NB4 (cell line): ENCODE data around the gene MEX3D.

Experiments
- DNase-seq: peaks from one replicate; pipeline ENCODE4 v3.0.0; 2010; ENCODE audit warnings: low read depth
- H3K4me3 ChIP-seq: one replicate; pipeline ENCODE4 v1.5.1; 2011; ENCODE audit warnings: mild to moderate bottlenecking, low read depth, low read length, moderate library complexity
- CTCF ChIP-seq: IDR thresholded peaks from one replicate; pipeline ENCODE4 v1.5.1; 2012; ENCODE audit warnings: low read depth, low read length
- MYC ChIP-seq: IDR thresholded peaks from 2 replicates; pipeline ENCODE4 v1.6.1; 2011; ENCODE audit warnings: low read depth, low read length
- POLR2A ChIP-seq: IDR thresholded peaks from 2 replicates; pipeline ENCODE4 v1.6.1; 2011; ENCODE audit warnings: mild to moderate bottlenecking; ENCODE audit not compliant: insufficient read length; ENCODE audit errors: extremely low read depth
- TF ChIP-seq, protein P1 (sequence below): IDR thresholded peaks from 2 replicates; pipeline ENCODE4 v1.6.1; 2011; ENCODE audit warnings: low read depth, low read length

MEX3D gene

GRCh38 chr19:1560286-1560882 is 7.7 kb downstream of the MEX3D start:
- DNase-seq, result peak; percentile 26
- no peak for TF ChIP-seq CTCF
- no peak for TF ChIP-seq POLR2A
- no peak for TF ChIP-seq MYC
- TF ChIP-seq, protein P1, sequence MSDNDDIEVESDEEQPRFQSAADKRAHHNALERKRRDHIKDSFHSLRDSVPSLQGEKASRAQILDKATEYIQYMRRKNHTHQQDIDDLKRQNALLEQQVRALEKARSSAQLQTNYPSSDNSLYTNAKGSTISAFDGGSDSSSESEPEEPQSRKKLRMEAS, result no peak
- H3K4me3 ChIP-seq, result no peak overlapping the region

DNA sequence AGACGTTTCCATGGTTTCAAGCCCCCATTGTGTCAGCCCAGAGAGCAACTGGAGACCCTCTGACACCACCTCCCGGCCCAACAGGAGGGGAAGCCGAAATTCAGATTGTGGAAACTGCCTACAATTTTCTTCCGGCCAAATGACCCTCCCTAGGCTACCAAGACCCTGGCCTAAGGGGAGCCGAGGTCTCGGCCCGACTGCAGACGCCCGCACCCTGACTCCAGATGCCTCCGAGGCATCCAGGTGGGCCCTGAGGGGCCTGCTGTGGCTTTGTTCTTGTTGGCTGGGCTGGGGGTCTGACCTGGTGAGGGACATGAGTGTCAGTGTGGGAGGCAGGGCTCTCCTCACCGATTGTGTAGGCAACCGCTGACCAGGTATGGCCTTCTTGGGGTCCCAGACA is 9.6 kb downstream of the MEX3D start:
- TF ChIP-seq MYC (no peak), CTCF (no peak), POLR2A (no peak)
- TF ChIP-seq, protein P1, result no peak
- DNase-seq, result no peak

GRCh38 chr19:1556390-1557070 is 11.6 kb downstream of the MEX3D start:
- TF ChIP-seq CTCF (no peak), MYC (no peak), POLR2A (no peak)
- TF ChIP-seq, protein P1, result no peak
- no peak overlapping the region for H3K4me3 ChIP-seq
- DNase-seq, result no peak

More for the DNA sequence above, 9.6 kb downstream of the MEX3D start:
- H3K4me3 ChIP-seq, result no peak overlapping the region

DNA sequence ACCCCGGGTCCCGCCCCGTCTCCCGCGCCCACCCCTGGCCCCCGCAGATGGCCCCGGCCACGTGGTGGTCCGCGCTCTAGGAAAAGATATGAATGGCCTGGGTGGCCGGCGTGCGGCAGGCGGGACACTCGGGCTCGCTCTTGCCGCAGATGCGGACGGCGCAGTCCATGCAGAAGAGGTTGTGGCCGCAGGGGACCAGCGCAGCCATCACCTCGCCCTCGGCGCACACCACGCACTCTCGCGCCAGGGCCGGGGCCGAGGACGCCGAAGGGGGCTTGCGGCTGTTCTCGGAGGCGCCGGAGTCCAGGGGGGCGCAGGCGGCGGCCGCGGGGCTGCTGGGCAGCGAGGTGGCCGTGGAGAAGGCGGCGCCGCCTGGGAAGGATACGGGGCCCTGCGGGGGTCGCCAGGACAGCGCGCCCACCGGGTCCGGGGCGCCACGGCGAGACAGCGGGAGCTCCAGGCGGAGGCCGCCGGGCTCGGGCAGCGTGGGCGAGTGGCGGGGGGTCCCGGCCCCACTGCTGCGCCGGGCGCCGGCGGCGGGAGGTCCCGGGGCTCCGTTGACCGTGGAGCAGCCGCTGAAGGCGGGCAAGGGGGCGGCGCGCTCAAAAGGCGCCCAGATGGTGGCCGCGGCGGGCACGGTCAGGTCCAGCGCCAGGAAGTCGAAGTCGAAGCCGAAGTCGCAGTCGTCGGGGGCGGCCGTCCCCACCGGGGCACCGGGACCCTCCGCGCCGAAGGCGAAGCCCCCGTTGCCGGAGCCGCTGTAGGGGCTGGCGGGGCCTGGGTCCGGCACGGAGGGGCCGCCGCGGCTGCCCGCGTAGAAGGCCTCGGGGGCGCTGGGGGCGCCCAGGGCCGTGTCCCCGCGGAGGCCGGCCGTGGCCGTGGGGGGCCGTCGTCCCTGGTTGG is 12.4 kb downstream of the MEX3D start:
- H3K4me3 ChIP-seq, result no peak overlapping the region
- TF ChIP-seq POLR2A (no peak), CTCF (no peak), MYC (no peak)
- TF ChIP-seq, protein P1, result no peak

DNA sequence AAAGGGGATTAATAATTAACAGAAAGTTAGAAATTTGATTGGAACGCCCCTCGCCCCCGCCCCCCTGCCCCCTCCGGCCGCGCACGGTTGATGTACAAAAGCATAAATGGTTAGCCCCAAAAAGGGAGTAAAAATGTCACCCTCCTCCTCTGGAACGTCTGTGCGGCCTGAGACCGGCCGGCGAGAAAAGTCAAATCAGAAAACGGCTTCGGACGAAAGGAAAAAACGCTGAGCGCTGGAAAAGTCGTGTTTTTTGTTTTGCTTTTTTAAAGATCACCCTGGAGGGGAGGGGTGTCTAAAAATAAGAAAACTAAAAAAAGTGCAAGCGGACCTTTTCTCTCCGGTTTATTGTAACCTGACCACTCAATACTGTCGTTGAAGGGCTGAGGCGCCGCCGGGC is 13.2 kb downstream of the MEX3D start:
- DNase-seq, result no peak
- TF ChIP-seq, protein P1, result no peak
- TF ChIP-seq POLR2A (no peak), MYC (no peak), CTCF (no peak)
- no peak overlapping the region for H3K4me3 ChIP-seq

More for the DNA sequence above, 12.4 kb downstream of the MEX3D start:
- DNase-seq, result no peak
